Inflammatory macrophage treated with lipopolysaccharide for 1 hour (primary cell): ENCODE measurements around the gene ASXL1.
"Not testable (repeated sequence)": the region's sequence is repeated elsewhere in the genome, so short reads cannot be mapped to it uniquely, and the experiment has no call there.

Source experiments
- DNase-seq, 2 donors: peaks; one replicate each; pipeline ENCODE4 v3.0.0-alpha.2; 2020 to 2022

Gene ASXL1

GRCh38 chr20:32455171-32455900 lies 97.2 kb downstream of the ASXL1 start:
- DNase-seq = no peak

GRCh38 chr20:32455901-32456701 lies 98.0 kb downstream of the ASXL1 start:
- no peak for DNase-seq

DNA sequence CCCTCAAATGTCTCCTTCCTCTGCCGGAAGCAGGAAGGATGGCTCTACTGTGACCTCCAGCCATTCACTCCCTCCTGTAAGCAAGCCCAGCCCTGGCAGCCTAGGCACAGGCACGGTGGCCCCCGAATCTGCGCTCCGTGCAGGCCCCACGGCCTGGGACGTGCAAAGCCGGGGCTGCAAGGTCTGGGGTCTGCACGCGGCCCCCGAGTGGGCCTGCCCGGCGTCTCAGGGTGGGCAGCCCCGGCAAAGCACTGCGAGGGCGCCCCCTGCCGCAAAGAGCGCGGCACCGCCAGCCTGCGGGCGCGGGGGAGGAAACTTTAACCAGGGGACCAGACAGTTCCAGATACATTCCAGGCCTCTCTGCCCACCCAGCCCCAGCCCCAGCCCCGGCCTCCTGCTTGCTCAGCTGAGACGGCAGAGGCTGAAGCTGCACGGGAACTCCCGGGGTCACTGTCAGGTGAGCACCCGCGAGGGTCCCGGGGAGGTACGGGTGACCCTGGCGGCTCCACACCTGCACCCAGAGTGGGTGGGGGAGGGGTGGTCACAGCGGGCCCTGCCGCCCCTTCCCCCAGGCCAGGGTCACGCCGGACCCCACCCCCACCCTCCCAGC lies 98.8 kb downstream of the ASXL1 start:
- DNase-seq = peak in 1 of 2 donors; percentile 34

DNA sequence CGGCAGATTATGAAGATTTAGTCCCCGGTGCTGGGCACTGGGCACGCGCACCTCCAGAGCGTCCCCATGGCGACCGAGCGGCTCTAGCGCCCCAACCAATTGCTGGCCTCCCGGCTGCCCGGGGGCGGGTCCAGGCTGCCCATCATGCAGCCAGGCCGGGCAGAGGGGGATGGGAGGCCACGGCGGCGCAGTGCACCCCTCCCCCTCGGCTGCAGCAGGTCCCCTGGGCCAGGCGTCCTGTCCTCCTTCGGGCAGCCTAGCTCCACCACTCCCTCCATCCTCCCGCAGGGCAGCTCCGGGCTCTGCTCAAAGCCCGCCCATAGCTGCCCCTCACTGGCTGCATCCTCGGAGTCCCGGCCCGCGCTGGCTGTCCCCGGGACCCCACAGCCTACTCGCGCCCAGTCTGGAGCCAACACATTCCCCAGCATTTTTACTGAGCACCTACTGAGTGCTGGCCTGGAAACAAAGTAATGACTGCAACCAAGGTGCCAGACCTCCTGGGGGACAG lies 99.4 kb downstream of the ASXL1 start:
- DNase-seq = no peak

GRCh38 chr20:32458061-32458836 lies 100.1 kb downstream of the ASXL1 start:
- DNase-seq = no peak

GRCh38 chr20:32458837-32459220 lies 100.7 kb downstream of the ASXL1 start:
- DNase-seq = no peak

GRCh38 chr20:32460231-32460630 lies 102.1 kb downstream of the ASXL1 start:
- no peak for DNase-seq

- DNase-seq = no peak
These were observed 102.7 kb downstream of the ASXL1 start for GRCh38 chr20:32460683-32461320.

- DNase-seq = no peak
These were observed 103.9 kb downstream of the ASXL1 start for GRCh38 chr20:32461836-32462600.

DNA sequence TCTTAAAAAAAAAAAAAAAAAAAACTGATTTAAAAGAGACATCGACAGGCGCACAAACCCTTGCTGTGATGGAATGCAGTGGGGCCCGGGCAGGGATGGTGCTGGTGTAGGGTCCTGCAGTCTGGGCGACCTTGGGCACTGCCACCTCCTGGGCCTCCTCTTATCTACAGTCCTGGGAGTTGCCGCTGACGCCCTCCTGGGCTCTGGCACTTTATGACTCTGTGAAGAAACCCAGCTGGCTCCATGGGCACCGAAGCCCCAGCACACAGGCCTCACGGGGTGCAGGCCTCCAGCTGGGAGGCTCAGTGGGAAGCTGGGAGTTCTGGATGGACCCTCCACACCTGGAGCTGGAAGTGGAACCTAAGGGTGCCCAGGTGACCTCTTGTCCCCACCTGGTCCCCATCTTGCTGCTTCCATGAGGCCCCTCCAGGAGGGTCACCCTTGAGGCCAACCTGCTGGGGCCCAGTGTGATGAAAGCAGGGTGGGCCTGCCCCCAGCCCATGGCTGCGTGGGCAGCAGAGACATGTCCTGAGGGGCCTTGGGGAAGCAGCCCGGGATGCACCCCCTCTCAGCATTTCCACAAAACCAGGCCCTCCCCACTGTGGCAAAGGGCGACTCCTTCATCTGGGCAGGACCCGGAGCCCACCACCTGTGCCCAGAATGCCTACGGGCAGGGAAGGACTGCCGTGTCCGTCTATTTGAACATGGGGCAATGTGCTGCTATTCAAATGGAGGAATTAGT lies 104.9 kb downstream of the ASXL1 start:
- DNase-seq = no peak

DNA sequence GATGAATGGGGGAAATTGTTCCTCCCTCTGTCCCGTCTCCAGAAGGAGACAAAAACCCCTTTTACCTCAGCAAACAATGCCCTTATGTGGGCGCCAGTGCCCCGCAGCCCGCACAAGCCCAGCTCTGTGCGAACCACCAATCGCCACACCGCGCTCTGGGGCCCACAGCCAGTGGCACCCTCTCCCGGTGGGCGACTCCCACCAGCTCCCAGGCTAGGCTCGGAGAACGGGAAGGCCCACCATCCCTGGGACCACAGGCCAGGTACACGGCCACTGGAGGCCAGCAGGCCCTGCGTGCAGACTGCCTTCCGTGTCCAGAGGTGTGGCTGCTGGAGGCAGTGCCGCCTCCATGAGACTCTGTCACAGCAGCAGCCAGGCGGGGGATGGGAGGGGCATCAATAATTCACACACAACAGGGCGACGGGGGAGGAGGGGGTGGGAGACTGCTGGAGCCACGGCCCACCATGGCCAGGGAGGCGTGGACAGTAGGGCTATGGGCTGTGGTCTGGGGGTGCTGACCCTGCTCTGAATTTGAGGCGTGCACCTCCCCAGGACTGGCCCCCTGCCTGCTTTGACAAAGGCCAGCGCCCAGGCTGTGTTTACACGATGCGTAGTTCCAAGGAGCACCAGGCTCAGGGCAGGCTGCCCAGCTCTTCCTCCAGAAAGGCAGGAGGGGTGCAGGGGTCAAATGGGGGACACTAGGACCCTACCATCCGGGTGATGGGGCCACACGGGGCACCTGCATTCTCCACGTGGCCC lies 105.7 kb downstream of the ASXL1 start:
- DNase-seq = no peak

GRCh38 chr20:32464401-32465091 lies 106.4 kb downstream of the ASXL1 start:
- no peak for DNase-seq

- peak; percentile 66 to 85 for DNase-seq
These were observed 107.2 kb downstream of the ASXL1 start for GRCh38 chr20:32465092-32465900.

DNA sequence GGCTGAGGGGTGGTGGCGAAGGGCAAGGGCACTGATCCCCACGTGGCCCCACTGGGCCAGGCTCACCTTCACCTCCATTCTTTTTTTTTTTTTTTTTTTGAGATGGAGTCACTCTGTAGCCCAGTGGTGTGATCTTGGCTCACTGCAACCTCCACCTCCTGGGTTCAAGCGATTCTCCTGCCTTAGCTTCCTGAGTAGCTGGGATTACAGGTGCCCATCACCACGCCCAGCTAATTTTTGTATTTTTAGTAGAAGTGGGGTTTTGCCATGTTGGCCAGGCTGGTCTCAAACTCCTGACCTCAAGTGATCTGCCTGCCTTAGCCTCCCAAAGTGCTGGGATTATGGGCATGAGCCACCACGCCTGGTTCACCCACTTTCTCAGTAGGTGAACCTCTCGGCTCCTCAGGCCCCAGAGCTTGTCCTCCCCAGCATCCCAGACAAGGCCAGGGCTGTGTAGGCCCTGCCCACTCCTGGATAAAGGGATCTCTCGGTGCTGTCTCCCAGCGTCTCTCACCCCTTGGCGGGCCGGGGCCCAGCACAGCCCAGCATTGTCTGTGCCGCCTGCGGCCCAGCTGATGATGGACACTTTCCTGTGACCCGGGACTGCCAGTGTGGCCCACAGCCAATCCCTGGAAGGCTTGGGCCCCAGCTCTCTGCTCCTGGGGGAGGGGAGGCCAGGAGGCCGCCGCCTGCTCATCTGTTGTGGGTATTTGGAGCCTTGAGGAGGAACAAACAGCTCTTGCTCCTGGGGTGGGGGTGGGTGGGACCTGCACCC lies 108.0 kb downstream of the ASXL1 start:
- not testable (repeated sequence) for DNase-seq

DNA sequence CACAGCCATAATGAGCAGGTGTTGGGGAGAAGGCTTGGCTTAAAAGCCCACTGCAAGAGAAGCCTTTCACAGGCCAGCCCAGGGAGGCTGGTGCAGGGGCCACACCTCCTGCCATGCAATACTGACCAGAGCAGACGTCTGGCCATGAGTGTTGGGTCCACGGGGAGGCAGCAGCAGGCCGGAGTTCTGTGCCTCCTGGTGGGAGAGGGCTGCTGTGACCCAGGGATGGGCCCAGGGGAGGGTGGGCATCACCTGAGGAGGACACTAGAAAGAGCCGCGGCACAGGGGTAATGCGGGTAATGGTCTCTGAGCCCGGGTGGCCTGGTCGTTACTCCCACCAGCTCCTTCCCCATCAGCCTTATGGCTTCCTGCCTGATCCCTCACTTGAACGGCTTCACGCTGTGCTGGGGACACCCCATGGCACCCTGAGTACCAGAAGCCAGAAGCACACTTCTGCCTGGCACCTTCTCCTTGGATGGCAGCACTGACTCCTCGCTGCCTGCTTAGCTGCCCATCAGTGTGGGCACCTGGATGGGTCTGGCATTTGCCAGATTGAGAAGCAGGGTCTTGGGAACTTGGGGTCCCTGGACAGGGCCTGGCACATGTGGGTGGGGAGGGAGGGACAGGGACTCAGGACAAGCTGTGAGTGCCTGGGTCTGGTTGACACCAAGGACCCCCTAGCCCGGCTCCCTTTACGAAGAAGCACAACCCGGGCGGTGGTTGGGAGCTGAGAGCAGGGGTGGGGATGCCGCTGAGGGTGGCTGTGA lies 108.8 kb downstream of the ASXL1 start:
- DNase-seq = no peak

GRCh38 chr20:32467506-32468312 lies 109.6 kb downstream of the ASXL1 start:
- DNase-seq = no peak
